Esophagus squamous epithelium (tissue), 4 donors: Measurements from ENCODE around the gene KIF26B.

ENCODE experiments used
- CTCF ChIP-seq, 6 experiments: fragments of 450-650 bp in 4 of 6; fragments of 200-600 bp in 2 of 6; sonication (generic) in 2 of 6; IDR thresholded peaks; one replicate each; pipeline ENCODE4 v1.5.1; 2016 to 2019; ENCODE audit warnings: antibody characterized with exemption in 6 of 6, mild to moderate bottlenecking in 4 of 6, moderate library complexity in 4 of 6
- POLR2A ChIP-seq, 4 donors: fragments of 450-650 bp; IDR thresholded peaks; one replicate each; pipeline ENCODE4 v1.6.1; 2017; ENCODE audit warnings: antibody characterized with exemption in 4 of 4, mild to moderate bottlenecking in 4 of 4, moderate library complexity in 3 of 4

GRCh38 chr1:245177071-245177900, 22.5 kb downstream of the KIF26B start:
- TF ChIP-seq CTCF (IDR thresholded peaks at IDR 0.05) (no peak), POLR2A (IDR thresholded peaks at IDR 0.05) (no peak)
